Measurements from ENCODE around the gene RSRC2. TPM values are rescaled to one million over a fixed set of nuclear protein-coding genes. Genes with fewer than 3 reads are reported as not detected.

Gene RSRC2
- polyA plus RNA-seq, 1 donor from 2014 or later, result 194 TPM

- H3K4me3 ChIP-seq (ENCODE audit: low read length), result no peak overlapping the region
- H3K9me2 ChIP-seq (ENCODE audit: insufficient read depth, low read length), result no peaks in the 10 kb centered on the region
- no peak overlapping the region for H2AFZ ChIP-seq (ENCODE audit: low read depth, low read length)
- no peaks in the 10 kb centered on the region for H3F3A ChIP-seq (ENCODE audit: insufficient read depth, low read length, poor library complexity, severe bottlenecking)
- no peaks in the 10 kb centered on the region for H3K79me2 ChIP-seq (replicated peaks; ENCODE audit: insufficient read depth, low read length)
- no peaks in the 10 kb centered on the region for H3K9me3 ChIP-seq (ENCODE audit: low read length)
- H3K27me3 ChIP-seq (ENCODE audit: insufficient read depth, low read depth, low read length), result no peaks in the 10 kb centered on the region
- H3K4me2 ChIP-seq (ENCODE audit: low read length), result no peak overlapping the region
- H3K9ac ChIP-seq (ENCODE audit: low read length), result no peak overlapping the region
- TF ChIP-seq TAF1 (IDR thresholded peaks at IDR 0.05; ENCODE audit: low read depth) (no peak), RAD21 (conservative IDR thresholded peaks at IDR 0.05) (no peak), EZH2 (IDR thresholded peaks at IDR 0.05; ENCODE audit: borderline replicate concordance, insufficient read depth, low read length, poor library complexity, severe bottlenecking) (no peak), REST (IDR thresholded peaks at IDR 0.05; ENCODE audit: borderline replicate concordance) (no peak), MXI1 (conservative IDR thresholded peaks at IDR 0.05; ENCODE audit: poor library complexity, severe bottlenecking) (no peak)
- no peaks in the 10 kb centered on the region for H3K36me3 ChIP-seq (ENCODE audit: insufficient read depth, low read length)
- no peaks in the 10 kb centered on the region for H4K20me1 ChIP-seq (ENCODE audit: insufficient read depth)
- H3K27ac ChIP-seq (ENCODE audit: low read length), result no peak overlapping the region
These were observed 46.0 kb downstream of the RSRC2 start for GRCh38 chr12:122480753-122481152.

GRCh38 chr12:122474324-122474716, 52.4 kb downstream of the RSRC2 start:
- H3K9ac ChIP-seq (ENCODE audit: low read length), result no peak overlapping the region
- H3K27me3 ChIP-seq (ENCODE audit: insufficient read depth, low read depth, low read length), result no peaks in the 10 kb centered on the region
- no peaks in the 10 kb centered on the region for H3K9me2 ChIP-seq (ENCODE audit: insufficient read depth, low read length)
- no peak overlapping the region for H3K4me2 ChIP-seq (ENCODE audit: low read length)
- H3K4me3 ChIP-seq (ENCODE audit: low read length), result no peak overlapping the region
- no peaks in the 10 kb centered on the region for H3K79me2 ChIP-seq (replicated peaks; ENCODE audit: insufficient read depth, low read length)
- H3K9me3 ChIP-seq (ENCODE audit: low read length), result no peaks in the 10 kb centered on the region
- H3K27ac ChIP-seq (ENCODE audit: low read length), result no peak overlapping the region
- TF ChIP-seq MXI1 (conservative IDR thresholded peaks at IDR 0.05; ENCODE audit: poor library complexity, severe bottlenecking) (no peak), TAF1 (IDR thresholded peaks at IDR 0.05; ENCODE audit: low read depth) (no peak), EP300 (conservative IDR thresholded peaks at IDR 0.05; ENCODE audit: poor library complexity, severe bottlenecking) (no peak), REST (IDR thresholded peaks at IDR 0.05; ENCODE audit: borderline replicate concordance) (no peak), EZH2 (IDR thresholded peaks at IDR 0.05; ENCODE audit: borderline replicate concordance, insufficient read depth, low read length, poor library complexity, severe bottlenecking) (no peak), RAD21 (conservative IDR thresholded peaks at IDR 0.05) (no peak), POLR2AphosphoS5 (IDR thresholded peaks at IDR 0.05) (no peak), SMC3 (conservative IDR thresholded peaks at IDR 0.05; ENCODE audit: poor library complexity) (no peak)
- no peaks in the 10 kb centered on the region for H3F3A ChIP-seq (ENCODE audit: insufficient read depth, low read length, poor library complexity, severe bottlenecking)
- H3K36me3 ChIP-seq (ENCODE audit: insufficient read depth, low read length), result no peaks in the 10 kb centered on the region
- no peaks in the 10 kb centered on the region for H4K20me1 ChIP-seq (ENCODE audit: insufficient read depth)
- H2AFZ ChIP-seq (ENCODE audit: low read depth, low read length), result no peak overlapping the region
